ENCODE data around the gene EEF2K. TPM values are rescaled to one million over a fixed set of nuclear protein-coding genes. Genes with fewer than 3 reads are reported as not detected.

EEF2K gene
- total RNA-seq, 1 donor from 2014 or later = 35.2 TPM

- no peak for TF ChIP-seq CTCF (IDR thresholded peaks at IDR 0.05)
- DNase-seq = no peak
- intact Hi-C loops (cut with DNase I) = no loop called here
These were observed 85.8 kb downstream of the EEF2K start for GRCh38 chr16:22291860-22292318.

GRCh38 chr16:22292320-22292719 lies 86.2 kb downstream of the EEF2K start:
- intact Hi-C loops (cut with DNase I) = no loop called here
- ATAC-seq = no peak
- no peaks in the 10 kb centered on the region for H3K9me3 ChIP-seq
- H3K4me1 ChIP-seq = peaks cover 8% of the 10 kb centered on the region
- H3K27me3 ChIP-seq (ENCODE audit: low read depth) = no peaks in the 10 kb centered on the region
- DNase-seq = no peak
- H3K36me3 ChIP-seq = no peaks in the 10 kb centered on the region
- H3K27ac ChIP-seq = no peak overlapping the region
- TF ChIP-seq CTCF (IDR thresholded peaks at IDR 0.05) = no peak
- no peak overlapping the region for H3K4me3 ChIP-seq

More at GRCh38 chr16:22291860-22292318, 85.8 kb downstream of the EEF2K start:
- peaks cover 8% of the 10 kb centered on the region for H3K4me1 ChIP-seq
- no peaks in the 10 kb centered on the region for H3K9me3 ChIP-seq
- H3K4me3 ChIP-seq = no peak overlapping the region
- no peaks in the 10 kb centered on the region for H3K27me3 ChIP-seq (ENCODE audit: low read depth)
- ATAC-seq = no peak
- H3K27ac ChIP-seq = no peak overlapping the region
- no peaks in the 10 kb centered on the region for H3K36me3 ChIP-seq

- ATAC-seq (no peak), DNase-seq (no peak)
- no peaks in the 10 kb centered on the region for H3K36me3 ChIP-seq
- H3K4me1 ChIP-seq = peaks cover 9% of the 10 kb centered on the region
- no peak overlapping the region for H3K27ac ChIP-seq
- no peaks in the 10 kb centered on the region for H3K27me3 ChIP-seq (ENCODE audit: low read depth)
- intact Hi-C loops (cut with DNase I) = no loop called here
- H3K4me3 ChIP-seq = no peak overlapping the region
- no peak for TF ChIP-seq CTCF (IDR thresholded peaks at IDR 0.05)
- no peaks in the 10 kb centered on the region for H3K9me3 ChIP-seq
These were observed 87.3 kb downstream of the EEF2K start for GRCh38 chr16:22293137-22294106.

GRCh38 chr16:22296225-22297113 lies 90.4 kb downstream of the EEF2K start:
- Histone ChIP-seq H3K9me3 (no peaks in the 10 kb centered on the region), H3K27me3 (ENCODE audit: low read depth) (no peaks in the 10 kb centered on the region), H3K4me1 (peaks cover 29% of the 10 kb centered on the region), H3K4me3 (peak overlapping the region; percentile 95), H3K27ac (peak overlapping the region; percentile 7), H3K36me3 (no peaks in the 10 kb centered on the region)
- DNase-seq (no peak), ATAC-seq (no peak)
- TF ChIP-seq CTCF (IDR thresholded peaks at IDR 0.05) = no peak
- intact Hi-C loops (cut with DNase I) = loop anchor here (5.0 kb wide), 1 partner anchor 99 kb away; no protein-coding TSS in a partner anchor

Measured in lower lobe of right lung (tissue), 2 donors.